Activated CD4-positive, CD25-positive, alpha-beta regulatory T cell (primary cell): Measurements from ENCODE around the gene SHANK1.

ENCODE experiments used
- DNase-seq, 4 experiments: peaks; one replicate each; lab custom pipeline; 2025; lab: John Stamatoyannopoulos, UW

The SHANK1 gene

DNA sequence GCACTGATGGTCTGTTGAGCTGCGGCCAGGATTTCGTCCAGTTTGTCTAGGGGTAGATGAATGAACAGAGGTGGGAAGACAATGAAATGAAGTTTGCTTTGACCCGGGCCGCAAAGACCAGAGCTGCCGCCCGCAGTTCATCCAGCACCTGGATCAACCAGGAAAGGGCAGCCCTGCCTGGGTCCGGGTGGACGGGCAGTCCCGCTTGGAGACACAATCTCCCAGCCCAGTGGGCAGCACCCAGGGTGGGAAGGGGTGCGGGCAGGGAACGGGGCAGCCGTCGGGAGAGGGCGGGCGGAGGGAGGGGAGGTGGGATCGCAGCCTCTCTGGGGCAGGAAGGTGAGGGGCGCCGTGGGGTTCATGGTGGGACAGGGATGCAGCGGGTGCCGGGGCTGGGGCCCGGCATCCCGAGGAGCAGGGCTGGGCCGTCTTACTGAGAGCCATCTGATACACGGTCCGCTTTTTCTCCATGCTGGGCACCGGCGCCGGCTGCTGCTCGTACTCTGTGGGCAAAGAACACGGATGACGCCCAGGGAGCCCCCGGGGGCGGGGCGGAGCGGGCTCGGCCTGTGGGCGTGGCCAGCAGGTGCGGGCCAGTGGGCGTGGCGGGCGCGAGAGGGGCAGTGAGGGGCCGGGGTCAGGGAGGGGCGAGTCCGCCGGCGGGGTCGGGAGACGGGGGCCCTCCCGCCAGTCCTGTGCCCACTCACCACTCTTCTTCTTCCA is 33.1 kb downstream of the SHANK1 start:
- no peak for DNase-seq

DNA sequence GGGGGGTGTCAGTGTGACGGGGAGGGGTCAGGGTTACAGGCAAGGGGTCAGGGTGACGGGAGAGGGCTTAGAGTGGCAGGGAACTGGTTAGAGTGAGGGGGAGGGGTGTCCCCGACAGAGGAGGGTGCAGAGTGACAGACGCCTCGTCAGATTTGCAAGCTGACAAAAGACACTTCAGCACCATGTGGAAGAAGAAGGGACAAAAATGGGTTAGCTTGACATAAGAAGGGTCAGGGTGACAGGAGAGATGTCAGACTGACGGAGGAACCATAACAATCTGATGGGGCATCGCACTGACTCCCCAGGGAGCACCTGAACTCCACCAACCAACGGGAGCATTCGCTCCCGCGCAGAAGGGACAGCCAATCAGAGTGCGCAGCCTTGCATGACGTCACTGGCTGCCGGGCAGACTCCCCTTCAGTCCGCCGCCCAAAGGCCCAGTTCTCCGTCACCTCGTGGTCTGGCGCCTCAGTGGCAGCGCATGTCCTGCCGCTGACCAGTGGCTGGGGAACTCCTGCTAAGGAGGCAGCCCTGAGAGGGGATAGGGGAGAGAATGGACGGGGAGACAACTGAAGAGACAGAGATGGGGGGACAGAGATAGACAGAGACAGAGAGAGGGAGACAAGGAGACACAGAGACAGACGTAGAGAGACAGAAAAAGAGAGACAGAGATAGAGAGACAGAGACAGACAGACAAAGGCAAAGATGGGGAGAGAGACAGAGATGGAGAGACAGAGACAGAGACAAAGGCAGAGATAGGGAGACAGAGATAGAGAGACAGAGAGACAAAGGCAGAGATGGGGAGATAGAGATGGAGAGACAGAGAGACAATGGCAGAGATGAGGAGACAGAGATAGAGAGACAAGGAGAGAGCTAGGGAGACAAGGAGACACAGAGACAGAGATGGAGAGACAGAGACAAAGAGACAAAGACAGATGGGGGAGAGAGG is 40.2 kb downstream of the SHANK1 start:
- DNase-seq = peak; percentile 11 to 45 (median 23)

DNA sequence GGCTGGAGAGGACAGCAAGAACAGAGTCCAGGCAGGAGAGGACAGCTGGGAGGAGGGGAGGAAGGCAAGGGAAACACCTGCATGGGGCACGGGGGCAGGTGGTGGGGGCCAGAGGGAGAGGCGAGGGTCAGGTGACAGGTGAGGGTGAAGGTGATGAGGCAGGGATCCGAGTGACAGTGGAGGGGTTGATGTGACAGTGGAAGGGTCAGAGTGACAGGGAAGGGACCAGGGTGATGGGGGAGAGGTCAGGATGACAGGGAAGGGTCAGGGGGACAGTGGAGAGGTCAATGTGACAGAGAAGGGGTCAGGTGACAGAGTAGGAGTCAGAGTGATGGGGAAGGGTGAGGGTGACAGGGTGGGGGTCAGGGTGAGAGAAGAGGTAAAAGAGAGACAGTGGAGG is 41.3 kb downstream of the SHANK1 start:
- no peak for DNase-seq

DNA sequence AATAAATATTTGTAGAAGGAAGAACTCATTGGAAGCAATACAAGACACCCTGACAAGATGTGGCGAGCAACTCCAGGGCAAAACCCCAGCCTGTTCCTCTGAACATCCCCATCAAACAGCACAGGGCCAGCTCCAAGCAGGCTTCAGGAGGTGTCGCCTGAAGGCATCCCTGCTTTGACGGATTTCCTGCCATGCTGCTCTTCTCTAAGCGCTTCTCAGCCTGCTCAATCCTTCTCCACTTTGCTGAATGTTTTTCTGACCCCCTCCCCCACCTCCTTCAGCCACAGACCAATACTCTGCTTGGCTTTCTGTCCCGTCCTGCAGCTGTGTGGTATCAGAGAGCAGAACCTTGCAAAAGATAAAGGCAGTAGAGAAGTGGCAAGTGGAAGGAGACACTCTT is 42.0 kb downstream of the SHANK1 start:
- no peak for DNase-seq

DNA sequence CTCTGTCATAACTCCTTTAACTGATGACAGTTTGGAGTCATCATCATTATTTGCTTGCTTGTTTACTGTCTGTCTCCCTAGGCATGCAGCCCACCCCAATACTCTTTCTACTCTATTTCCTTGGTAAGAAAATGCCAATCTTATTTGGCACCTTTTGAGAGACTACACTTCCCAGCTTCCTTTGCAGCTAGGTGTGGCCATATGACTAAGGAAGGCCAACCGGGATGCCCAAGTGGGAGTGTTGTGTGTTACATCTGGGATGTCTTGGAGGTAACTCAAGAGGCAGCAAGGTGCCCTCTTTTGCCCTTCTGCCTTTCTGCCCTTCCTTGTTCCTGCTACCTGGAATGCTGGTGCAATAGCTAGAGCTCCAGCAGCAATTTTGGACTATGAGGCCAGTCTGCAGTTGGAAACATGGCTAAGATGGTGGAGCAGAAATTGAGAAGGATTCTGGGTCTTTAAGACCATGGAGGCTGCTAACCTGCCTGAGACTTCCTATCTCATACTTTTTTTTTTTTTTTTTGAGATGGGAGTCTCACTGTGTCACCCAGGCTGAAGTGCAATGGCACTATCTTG is 42.9 kb downstream of the SHANK1 start:
- no peak for DNase-seq

DNA sequence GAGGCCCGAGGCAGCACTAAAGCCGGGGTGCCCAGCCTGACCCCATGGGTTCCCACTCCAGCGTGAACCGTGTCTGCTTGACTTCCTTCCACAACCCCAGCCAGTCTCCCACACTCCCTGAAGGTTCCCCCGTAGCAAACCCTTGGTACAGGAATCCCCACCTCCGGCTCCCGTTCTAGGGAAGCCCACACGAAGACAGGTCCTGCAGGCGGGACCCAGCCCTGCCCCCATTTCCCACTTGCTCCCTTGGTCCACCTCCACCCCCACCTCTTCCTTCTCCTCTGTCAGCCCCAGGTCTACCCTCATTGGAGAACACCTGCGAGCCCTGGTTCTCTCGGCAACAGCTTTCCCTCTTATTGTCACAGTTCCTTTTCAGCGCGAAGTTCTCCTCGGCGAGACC is 46.5 kb downstream of the SHANK1 start:
- DNase-seq = no peak

DNA sequence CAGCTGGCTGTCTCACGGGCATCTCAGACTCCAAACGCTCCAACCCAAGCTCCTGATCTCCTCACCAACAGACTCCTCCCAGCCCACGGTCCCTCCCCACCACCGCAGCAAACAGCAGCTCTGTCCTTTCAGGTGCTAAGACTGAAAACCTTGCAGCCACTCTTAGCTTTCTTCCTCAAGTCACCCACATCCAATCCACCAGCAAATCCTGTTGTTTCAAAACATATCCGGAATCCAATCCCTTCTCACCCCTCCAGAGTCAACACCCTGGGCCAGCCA is 49.6 kb downstream of the SHANK1 start:
- DNase-seq = no peak

DNA sequence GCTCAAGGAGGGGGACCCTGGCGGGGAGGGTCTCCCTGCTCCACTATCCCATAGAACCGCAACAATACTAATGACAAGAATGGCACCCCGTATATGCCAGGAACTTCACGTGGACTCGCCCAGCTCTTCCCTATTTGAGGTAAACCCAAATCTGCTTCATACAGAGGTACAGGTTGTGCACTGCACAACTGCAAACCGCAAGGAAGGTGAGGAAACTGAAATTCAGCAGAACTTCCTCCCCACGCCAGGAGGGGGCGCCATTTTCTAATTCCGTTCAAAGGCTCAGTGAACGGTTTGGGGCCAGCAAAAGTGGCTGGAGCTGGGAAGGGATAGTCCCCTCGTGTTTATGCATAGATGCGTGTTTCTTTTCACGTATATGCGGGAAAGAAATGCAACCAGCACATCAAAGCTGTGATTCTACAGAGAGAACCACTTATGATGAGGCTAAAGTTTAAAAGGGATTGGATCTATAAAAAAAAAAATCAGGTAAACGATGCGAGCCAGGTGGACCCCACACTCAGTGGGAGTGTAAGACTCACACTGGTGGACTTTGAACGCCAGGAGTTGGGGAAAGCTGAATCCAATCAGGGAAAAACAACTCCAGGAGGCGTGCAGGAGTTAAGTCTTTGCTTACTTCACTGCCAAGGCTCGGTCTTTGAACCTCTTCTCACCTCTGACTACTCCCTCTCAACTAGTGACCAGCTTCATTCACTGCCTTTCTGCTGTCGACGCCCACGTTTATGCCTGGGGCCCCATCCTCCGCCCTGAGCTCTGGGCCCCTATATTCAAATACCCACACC is 50.1 kb downstream of the SHANK1 start:
- DNase-seq = no peak

DNA sequence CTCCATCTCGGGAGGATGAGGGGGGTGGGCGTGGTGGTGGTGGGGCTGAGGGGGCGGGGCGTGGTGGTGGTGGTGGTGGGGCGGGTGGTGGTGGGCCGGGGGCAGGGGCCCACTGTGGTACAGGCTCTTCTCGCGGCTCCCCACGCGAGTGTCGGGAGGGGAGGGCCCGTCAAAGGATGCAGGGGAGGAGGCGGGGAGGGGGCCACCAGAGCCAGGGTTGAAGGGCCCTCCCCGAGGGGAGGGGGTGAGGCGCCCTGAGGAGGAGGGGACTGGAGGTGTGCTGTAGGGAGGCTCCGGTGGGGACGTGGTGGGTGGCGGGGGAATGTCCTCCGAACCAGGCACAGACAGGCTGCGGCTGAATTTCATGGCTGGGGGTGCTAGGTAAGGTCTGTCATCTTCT is 50.7 kb downstream of the SHANK1 start:
- DNase-seq = no peak

DNA sequence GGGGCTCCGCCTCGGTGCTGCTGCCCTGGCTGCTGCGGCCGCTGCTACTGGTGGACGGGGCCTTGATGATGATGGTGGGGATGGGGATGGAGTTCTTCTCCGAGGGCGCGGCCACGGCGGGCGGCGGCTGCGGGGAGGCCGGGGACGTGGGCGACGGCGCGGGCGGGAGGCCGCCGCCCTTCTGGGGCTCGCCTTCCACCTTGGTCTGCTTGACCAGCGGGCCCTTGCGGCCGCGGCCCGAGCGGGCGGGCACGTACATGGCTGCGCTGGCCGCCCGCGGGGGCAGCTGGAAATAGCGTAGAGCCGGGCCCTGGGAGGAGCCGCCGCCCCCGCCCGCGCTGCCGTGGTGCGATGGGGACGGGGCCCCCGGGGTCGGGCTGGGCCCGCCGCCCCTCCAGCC is 51.2 kb downstream of the SHANK1 start:
- DNase-seq = no peak

DNA sequence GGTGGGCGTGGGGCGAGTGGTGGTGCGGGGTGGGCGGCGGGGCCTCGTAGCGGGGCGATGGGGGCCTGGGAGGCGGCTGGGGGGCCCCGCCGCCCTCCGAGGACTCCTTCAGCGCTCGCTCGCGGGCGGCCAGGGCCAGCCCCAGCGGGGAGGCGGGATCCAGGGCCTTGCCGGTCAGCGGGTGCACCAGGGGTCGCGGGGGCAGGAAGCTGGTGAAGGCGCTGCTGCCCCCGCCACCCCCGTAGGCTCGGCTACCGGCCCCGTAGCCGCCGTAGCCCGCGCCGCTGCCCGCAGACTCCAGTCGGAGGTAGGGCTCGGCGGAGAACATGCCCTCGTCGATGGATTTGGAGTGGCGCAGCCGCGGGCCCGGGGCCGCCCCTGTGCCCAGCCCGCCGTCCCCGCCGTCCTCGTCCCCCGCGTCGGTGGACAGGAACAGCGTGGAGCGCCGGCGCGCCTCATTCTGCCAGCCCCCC is 51.8 kb downstream of the SHANK1 start:
- DNase-seq = no peak

DNA sequence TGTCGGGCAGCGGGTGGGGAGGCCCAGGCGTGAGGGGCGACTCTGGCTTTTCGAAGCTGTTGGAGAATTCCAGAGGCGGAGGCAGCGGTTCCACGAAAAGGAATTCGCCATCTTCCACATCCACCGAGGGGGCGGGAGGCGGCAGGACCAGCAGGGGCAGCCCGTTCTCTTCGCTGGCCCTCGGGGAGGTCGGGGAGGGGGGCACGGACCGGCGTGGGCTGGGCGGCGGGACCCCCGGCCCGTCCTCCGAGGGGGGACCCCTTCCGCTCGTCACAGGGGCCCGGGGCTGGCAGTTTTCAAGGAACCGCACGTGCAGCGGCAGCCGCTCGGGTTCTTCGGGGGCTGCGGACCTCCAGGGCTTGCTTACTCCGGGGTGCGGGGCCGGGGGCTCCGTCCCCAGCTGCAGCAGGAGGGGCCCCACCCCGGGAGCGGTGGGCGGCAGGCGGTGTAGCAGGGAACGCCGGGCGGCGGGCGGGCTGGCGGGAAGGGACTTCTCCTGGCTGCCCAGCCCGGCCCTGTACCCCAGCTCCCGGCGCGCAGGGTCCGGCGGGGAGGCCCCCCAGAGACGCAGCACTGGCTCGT is 52.3 kb downstream of the SHANK1 start:
- DNase-seq = no peak

DNA sequence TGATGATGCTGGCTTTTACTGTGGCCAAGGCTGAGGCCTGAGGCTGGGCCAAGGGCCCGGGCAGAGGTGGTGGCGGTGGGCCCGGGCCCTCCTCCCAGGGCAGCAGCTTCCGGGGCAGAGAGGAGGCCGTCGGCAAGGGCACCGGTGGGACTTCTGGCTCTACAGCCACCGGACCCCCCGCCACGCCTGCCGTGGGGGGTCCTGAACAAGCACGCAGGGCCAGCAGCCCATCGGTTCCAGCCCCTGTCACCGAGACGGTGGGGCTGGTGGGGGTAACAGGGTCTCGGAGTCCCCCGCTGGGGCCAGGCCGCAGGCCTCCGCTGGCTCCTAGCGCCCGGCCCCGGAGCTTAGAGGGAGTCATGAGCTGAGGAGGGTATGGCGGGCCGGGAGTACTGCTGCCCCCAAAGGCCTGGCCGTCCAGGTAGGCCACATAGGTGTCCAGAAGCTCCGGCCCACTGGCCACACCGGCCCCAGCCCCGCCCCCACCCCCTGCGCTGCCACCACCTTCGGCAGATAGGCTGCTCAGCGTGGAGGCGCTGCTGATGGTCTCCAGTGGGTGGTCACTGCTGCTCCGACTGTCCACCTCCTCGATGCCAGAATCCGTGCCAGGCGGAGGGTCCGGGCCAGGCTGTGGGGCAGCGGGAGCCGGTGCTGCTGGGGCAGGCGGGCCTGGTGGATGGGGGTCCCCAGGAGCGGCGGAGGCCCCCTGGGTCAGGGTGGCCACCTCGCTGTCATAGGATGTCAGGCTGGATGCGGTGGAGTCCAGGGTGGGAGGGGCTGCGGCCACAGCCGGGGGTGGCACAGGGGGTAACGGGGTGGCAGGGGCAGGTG is 53.0 kb downstream of the SHANK1 start:
- no peak for DNase-seq

DNA sequence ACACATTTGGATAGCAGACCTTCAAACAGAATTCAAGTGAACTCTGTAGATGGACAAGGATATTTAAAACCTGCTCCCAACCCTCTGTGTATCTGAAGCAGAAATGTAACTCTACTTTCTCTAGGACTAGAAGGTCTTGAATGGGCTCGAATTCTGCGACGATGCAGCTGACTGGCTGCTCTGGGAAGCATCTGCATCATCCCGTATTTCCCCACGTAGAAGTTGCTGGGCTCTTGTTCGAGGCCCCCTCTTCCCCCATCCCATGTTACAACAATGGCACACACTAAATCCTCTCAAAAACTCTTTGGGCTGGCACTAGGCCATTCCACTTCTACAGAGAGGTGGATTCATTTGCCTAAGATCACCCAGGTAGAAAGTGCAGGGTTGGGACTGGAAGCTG is 55.4 kb downstream of the SHANK1 start:
- DNase-seq = no peak

DNA sequence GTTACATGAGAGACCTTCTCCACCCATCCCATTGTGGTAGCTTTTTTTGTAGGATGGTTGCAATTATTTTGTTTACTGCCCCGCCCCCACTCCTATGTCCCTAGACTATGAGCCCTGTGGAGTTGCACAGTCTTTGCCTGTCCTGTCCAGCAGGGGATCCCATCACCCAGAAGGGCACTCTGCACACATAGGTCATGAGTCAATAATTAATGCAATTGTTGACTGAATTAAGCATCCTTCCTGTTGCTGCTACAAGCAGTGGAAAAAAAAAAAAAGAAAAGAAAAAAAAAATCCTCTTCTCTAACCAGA is 56.2 kb downstream of the SHANK1 start:
- no peak for DNase-seq

DNA sequence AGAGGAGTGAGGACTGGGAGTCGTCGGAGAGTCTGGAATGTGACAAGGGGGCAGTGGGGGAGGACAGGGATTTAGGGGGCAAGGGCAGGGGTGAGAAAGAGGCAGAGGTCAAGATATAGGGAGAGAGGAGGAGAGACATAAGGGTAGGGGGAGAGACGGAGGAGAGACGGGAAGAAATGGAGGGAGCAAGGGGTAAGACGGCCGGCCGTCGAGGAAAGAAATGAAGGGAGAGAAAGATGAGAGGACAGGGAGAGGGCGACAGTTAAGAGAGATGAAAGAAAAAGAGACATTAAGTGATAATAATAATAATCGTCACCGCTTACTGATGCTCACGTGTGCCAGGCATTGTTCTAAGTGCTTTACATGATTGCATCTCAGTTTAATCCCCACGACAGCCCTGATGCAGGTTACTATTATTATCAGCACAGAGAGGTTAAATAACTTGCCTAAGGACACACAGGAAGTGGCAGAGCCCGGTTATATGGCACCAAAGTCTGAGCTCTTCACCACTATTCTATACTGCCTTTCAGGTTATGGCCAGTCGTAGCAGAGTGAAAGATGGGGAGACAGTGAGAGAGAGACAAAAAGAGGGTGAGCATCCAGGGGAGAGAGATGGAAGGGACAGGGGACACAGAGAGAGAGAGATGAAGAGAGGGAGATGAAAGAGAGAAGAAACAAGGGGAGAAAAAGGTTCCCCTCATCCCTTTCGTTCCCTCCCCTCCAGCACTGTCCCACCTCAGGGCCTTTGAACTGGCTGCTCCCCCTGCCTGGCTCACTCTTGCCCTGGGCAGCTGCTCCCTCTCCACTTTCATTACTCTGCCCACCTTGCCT is 56.7 kb downstream of the SHANK1 start:
- no peak for DNase-seq

DNA sequence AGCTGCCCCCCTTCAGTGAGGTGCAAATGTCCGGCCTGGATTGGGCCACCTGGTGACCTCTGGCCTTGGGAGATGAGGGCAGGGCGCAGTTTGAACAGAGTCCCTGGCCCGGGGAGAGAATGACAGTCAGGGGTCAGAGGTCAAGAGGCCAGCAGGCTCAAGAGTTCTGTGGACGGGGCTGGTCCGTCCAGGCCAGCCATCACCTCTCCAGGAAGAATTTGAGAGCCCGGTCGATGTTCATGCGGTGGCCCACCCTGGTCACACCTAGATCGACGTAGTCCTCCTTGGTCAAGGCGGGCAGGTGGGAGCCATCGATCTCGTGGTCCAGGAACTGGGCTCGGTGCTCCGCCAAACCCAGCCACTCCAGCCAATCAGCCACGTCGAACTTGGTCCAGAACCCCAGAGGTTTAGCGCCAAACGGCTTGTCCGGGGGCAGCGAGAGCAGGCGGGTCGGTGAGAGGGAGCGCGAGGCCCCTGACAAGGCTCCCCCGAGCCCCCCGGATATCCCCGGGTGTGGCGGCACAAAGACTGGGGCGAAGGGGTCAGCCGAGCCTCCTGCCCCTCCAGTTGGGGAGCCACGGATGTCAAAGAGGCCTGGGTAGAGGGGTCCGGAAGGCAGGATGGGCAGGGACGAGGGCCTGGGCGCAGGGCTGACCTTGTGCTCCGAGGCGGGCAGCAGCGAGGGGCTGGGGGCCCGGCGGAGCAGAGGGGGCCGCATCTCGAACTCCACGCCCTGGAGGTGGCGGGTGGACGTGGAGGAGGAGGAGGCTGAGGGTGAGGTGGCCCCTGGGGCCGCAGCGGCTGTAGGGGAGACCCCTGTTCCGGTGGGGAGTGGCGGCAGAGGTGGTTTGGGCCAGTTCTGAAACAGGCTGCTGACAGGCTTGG is 57.6 kb downstream of the SHANK1 start:
- DNase-seq = no peak

DNA sequence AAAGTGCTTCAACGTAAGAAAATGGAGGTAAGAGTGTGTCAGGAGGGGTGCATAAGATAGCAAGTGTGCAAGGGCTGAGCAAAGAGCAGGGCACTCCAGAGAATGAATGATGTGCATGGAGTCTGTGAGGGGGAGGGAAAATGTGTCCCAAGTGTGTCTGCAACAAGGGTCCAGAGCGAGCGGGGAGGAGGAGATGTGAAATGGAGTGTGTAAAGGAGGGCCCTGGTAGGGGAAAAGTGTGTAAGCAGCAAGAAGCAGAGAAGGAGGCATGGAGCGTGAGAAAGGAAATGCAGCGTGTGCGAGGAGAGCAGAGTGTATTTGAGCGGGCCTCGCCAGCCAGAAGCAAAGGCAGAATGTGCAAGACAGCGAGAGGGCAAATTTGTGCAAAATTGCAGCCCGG is 58.6 kb downstream of the SHANK1 start:
- DNase-seq = no peak

DNA sequence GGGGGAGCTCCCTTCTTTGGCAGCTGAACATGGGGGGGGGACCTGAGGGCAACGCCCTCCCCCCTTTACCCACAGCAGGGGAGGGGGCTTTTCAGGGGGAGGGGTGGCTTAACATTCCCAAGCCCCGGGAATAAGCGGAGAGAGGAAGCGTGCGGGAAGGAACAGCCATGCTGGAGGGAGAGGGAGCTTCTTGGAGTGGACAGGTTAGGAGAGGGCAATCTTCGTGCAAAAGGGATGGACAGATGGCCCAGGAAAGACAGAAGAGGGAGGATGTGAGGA is 59.6 kb downstream of the SHANK1 start:
- DNase-seq = no peak
